ENCODE results near the gene RIMS4.

The RIMS4 gene

GRCh38 chr20:44719841-44720240 is 90.5 kb downstream of the RIMS4 start:
- DNase-seq (ENCODE audit: low read depth) = no peak

DNA sequence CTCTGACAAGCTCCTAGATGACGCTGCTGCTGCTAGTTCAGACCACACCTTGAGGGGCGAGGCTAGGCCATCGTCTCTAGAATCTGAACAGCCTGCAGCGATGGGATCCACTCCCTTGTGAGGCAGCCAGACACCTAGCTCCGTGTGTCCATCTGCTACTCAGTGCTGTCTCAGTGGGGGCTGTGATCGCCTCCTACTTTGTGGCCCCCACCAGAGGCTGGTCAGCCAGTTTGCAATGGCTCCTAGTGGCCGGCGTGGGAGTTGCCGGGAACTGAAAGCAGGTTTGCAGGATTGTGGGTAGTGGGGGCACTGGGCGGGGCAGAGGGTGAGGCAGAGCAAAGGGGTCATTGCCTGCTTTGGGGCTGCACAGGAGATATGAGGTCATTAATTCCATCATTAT is 92.4 kb downstream of the RIMS4 start:
- no peak for DNase-seq (ENCODE audit: low read depth)

DNA sequence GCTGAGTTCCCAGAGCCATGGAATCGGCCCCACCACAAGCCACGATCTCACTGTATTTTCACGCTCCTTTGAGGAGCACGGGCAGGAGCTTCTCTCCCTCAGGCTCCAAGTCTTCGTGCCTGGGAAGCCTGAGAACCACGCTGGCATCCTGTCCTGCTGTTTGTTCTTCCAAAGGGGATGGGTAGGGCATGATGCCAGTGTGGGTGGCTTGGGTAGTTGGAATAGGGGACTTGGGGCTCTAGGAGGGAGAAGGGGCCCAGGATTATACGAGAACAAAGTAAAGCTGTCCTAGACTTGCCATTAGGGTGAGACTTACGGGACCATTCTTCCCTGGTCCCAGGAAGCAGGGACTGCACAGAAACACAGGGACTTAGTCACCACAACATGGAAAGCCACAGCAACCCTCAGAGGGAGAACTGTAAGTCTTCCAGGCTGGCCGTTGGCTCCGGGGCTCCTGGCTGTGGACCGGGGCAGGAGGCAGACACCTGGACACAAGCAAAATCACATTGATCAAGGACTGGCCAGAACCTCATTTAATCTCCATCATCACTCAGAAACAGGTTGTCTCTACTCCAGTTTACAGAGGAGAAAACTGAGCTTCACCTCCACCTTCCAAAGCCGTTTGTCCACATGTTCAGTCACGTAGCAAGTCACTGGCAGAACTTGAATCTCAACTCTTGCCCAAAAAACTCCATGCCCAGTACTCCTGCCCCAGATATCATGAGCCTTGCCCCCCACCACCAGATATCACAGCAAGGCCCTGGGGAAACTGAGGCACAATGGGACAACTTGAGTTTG is 93.8 kb downstream of the RIMS4 start:
- DNase-seq (ENCODE audit: low read depth) = no peak

- no peak for DNase-seq (ENCODE audit: low read depth)
These were observed 94.6 kb downstream of the RIMS4 start for GRCh38 chr20:44715499-44716308.

GRCh38 chr20:44714701-44715498 is 95.4 kb downstream of the RIMS4 start, which contains the start of gene CCN5:
TSS of gene CCN5 (plus strand) at chr20:44715369. CDS start at chr20:44715391, 22 bp downstream.
- DNase-seq (ENCODE audit: low read depth) = no peak

DNA sequence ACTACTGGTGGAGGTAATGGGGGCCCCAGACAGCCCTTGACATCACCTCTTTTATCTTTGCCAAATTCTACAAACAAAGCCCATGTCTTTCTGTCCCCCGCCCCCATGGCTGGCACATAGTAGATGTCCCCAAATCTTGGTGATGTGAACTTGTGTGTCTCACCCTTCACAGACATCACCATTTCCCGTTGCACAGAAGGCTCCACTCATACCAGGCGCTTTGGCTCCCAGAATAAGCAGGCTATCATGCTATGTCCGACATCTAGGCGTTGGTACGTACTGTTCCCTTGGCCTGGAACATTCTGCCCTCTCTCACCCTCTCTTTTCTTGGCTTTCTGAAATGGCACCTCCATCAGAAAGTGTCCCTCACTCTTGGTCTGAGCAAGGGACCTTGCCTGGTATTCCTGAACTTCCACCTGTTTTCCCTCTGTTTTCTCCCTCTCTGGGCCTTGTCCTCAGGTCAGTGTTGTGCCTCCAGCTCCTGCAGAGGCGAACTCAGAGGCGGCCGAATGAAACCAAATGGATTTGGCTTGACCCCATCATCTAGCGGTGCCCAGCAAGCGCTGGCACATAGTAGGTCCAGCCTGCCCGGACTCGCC is 96.1 kb downstream of the RIMS4 start:
- DNase-seq (ENCODE audit: low read depth) = no peak

GRCh38 chr20:44711237-44711636 is 99.1 kb downstream of the RIMS4 start:
- DNase-seq (ENCODE audit: low read depth) = no peak

DNA sequence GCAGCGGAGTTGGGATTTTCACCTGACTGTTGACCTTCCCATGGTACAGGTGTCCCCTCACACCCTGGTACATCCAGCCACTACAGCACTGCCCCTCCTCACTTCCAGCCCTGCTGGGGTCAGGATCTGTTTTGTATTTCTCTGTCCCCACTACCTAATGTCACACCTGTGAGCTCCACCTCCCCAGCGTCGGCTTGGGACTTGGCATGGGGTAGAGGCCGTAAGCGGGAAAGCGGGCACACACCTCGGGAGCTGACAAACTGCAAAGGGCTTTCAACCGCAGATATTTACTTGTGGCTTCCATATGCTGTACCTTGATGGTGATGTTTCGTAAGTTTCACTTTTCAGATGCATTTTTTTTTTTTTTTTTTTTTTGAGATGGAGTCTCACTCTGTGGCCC is 100.5 kb downstream of the RIMS4 start:
- no peak for DNase-seq (ENCODE audit: low read depth)

DNA sequence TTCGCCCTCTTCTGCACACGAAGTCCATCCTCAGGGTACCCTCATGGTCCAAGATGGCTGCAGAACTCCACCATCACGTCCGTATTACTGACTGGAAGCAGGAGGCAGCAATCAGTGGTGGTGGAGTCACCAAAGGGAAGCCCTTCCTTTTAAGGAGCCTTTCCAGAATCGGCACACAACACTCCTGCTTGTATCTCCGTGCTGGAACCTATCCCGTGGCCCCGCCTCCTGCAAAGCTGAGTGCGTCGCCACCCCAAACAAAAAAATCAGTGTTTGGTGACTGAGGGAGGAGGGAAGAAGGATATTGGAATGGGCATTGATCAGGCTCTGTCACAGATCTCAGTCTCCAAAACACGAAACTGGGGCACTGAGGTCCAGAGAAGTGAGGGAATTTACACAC is 101.0 kb downstream of the RIMS4 start:
- DNase-seq (ENCODE audit: low read depth) = no peak

DNA sequence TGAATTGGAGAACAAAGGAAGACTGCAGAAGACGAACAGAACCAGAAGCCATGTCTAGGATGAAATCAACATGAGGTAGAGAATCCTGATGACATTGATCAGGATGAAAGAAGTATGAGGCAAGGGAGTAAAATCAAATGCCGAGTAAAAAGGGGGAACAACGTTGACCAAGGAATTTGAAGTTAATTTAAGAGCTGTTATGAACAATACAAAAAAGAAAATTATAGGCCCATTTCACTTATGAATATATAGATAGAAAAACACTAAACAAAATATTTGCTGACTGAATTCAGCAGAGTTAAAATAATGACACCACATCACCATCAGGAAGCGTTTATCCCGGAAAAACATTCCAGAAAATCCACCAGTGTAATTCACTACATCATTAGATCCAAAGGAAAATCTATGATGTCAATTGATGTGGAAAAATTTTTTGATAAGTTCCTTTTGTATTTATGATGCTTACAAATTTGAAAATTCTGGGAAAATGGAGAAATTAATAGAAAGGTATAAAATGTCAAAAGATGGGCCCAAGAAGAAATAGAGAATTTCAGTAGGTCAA is 103.2 kb downstream of the RIMS4 start:
- DNase-seq (ENCODE audit: low read depth) = no peak

DNA sequence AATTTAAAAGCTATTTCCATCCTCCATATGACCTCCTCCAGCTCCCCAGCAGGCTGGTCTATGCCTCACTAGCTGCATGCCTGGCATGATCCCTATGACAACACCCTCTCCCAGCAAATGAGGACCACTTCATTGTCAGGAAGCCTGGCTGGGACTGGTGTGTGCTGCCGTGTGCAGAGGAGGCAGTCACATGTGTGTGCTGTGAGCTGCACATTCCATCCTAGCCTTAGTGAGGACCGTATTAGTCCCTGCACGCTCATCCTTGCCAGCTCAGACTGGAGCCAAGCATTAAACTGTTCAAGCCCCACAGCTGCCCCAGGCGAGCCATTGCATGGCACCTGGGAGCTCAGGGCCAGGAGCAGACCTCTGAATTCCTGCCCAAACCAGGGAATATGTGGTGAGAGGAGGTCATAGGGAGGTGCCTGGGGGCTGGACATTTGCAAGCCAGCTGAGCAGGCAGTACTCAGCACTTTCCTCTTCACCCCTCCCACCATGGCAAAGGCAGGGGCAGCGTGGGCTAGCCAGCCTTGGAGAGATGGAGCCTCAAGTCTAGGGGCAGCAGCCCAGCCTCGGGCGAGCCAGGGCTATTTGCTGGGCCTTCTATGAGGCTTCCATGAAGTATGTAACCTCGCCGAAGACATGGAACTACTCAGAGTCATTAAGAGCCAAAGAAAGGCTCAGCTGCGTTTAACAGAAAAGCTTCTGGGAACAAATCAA is 103.9 kb downstream of the RIMS4 start:
- DNase-seq (ENCODE audit: low read depth) = no peak

GRCh38 chr20:44705364-44706094 is 104.8 kb downstream of the RIMS4 start:
- no peak for DNase-seq (ENCODE audit: low read depth)

- no peak for DNase-seq (ENCODE audit: low read depth)
These were observed 105.8 kb downstream of the RIMS4 start for GRCh38 chr20:44704551-44704971.

DNA sequence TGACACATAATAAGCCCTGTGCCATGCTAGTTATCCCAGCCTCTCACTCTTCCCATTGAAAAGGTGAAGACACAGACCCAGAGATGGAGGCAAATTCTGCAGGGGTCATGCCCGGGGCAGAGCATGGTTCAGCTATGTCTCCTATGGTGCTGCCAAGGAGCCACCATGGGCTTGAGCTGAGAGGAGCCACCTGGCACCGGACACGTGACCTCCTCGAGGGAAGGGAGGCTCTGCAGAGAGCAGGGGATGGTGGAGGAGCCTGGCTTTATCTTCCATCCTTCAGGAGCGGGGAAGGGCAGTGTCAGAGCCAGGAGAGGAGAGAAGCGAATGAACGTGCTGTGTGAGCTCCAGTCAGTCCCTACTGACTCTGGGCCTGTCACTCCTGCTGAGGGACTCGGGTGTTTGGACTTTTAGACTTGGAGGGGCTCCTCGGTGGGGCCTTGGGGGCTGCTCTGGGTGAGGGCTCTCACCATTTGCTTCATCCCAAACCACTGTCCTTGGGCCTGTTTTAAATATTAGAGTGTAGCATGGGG is 106.3 kb downstream of the RIMS4 start:
- no peak for DNase-seq (ENCODE audit: low read depth)

DNA sequence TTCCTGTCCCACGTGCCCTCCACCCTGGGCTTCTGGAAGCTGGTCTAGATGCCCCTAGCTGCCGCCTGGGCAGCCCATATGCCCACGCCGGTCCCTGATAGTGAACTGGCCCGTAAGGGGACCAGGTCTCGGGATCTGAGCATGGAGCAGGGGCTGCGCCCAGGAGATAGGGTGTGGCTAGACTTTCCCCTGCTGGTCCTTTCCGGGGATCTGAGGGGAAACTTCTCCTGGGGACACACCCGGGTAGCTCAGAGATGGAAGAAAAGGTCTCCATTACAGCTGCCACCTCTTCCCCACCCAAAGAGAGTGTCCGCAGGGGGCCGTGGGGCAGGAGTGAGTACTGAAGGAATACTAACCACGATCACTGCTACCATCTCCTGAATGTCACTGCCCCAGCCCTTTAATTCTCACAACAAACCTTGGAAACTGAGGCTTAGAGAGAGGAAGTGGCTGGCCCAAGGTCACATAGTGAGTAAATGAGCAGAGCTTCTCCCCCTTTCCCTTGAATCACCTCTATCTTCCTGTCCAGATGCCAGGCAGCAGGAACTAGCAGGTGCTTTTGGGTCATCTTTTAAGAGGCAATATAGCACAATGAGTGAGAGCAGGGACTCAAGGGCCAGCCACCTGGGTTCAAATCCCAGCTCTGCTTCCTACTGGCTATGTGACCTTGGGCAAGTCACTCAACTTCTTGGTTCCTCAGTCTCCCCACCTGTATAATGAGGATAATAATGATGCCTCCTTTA is 107.0 kb downstream of the RIMS4 start:
- no peak for DNase-seq (ENCODE audit: low read depth)

- DNase-seq (ENCODE audit: low read depth) = no peak
These were observed 107.6 kb downstream of the RIMS4 start for GRCh38 chr20:44702776-44703175.

DNA sequence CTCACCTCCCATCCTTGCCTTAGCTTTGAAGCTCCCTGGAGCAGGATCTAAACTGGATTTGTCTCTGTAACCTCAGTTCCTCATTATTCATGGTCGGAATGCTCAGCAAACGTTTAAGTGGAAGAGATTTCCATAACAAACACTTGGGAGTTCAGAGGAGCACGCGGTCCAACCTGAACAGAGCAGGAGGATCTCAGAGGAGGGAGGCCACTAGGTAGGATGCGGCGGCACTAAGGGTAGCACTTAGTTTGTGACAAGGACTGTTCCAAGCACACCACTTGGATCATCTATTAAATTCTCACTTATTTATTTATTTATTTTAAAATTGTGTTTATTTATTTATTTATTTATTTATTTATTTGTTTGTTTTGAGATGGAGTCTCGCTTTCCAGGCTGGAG is 108.5 kb downstream of the RIMS4 start:
- no peak for DNase-seq (ENCODE audit: low read depth)

Data from stimulated activated CD8-positive, alpha-beta memory T cell treated with anti-CD3 and anti-CD28 coated beads, Interleukin-15, amount 100 ng/mL, for 1 hour (primary cell).